Thoracic aorta (tissue), 2 donors: Measurements from ENCODE around the gene DNM3. TPM values are rescaled to one million over a fixed set of nuclear protein-coding genes. Genes with fewer than 3 reads are reported as not detected.
"Not testable (repeated sequence)": the region's sequence is repeated elsewhere in the genome, so short reads cannot be mapped to it uniquely, and the experiment has no call there.

ENCODE experiments used
- ATAC-seq: fragments of 150-250 bp; one replicate; pipeline ENCODE4 v1.8.0; 2017; ENCODE audit warnings: low read depth; ENCODE audit not compliant: insufficient number of reproducible peaks, low FRiP score
- DNase-seq: peaks from one replicate; pipeline ENCODE4 v3.0.0-alpha.2; 2020; ENCODE audit warnings: low spot score
- H3K27ac ChIP-seq, 2 donors: fragments of 200-600 bp; sonication (generic); 1 replicate in 1 of 2; 2 replicates in 1 of 2; pipeline ENCODE4 v1.5.1; 2016; ENCODE audit warnings: mild to moderate bottlenecking in 2 of 2, moderate library complexity in 2 of 2
- H3K27me3 ChIP-seq: fragments of 200-600 bp; sonication (generic); replicated peaks from 2 replicates; pipeline ENCODE4 v1.6.0; 2016; ENCODE audit warnings: mild to moderate bottlenecking; ENCODE audit not compliant: insufficient read depth
- H3K36me3 ChIP-seq: fragments of 200-600 bp; sonication (generic); one replicate; pipeline ENCODE4 v1.5.1; 2016
- H3K4me1 ChIP-seq, 2 donors: fragments of 200-600 bp; sonication (generic); 1 replicate in 1 of 2; 2 replicates in 1 of 2; pipeline versions ENCODE4 v1.5.1 to v1.6.0; 2016; ENCODE audit warnings: low read depth in 2 of 2, mild to moderate bottlenecking in 1 of 2; ENCODE audit not compliant: control insufficient read depth in 1 of 2
- H3K4me3 ChIP-seq: fragments of 200-600 bp; sonication (generic); 2 replicates; pipeline ENCODE4 v1.5.1; 2016; ENCODE audit warnings: mild to moderate bottlenecking
- H3K9me3 ChIP-seq: fragments of 200-600 bp; sonication (generic); 2 replicates; pipeline ENCODE4 v1.5.1; 2016
- CTCF ChIP-seq: fragments of 200-600 bp; sonication (generic); IDR thresholded peaks from one replicate; pipeline ENCODE4 v1.5.1; 2019; ENCODE audit warnings: antibody characterized with exemption
- total RNA-seq, 2 donors: library from RNA; depleted of rRNA; stranded (reverse); fragments of >200 nt; gene quantifications; one replicate each; pipeline versions ENCODE4 v1.1.0 to v1.2.3, GENCODE V29; 2016

DNM3 gene
- total RNA-seq, 2 donors from 2014 or later, result 5.8 to 7.5 TPM

DNA sequence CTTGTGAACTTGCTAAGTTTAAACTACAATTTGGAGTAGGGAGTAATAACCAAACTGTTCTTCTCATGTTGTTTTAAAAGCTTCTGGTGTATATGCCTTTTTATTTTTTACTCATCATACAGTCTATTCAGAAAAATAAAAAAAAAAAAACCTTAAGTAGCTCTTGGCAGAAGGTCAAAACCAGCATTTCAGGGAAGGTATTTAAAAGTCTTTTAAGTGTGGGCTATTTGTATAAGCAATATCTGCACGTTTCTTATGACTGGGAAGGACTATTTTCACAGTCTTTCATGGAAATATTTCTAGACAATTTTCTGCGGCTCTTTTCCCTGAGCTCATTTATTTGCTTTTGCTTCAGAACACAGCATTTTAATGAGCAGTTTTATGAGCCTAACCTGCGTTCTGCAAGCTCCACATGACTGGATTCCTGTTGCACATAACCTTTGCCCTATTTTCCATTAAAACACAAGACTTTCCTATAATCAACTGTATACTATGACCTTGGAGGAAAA, 518.2 kb downstream of the DNM3 start:
- no peak for TF ChIP-seq CTCF
- H3K4me3 ChIP-seq, result peak overlapping the region; percentile 56
- ATAC-seq, result peak; percentile 35

GRCh38 chr1:172360511-172360910, 519.2 kb downstream of the DNM3 start:
- Histone ChIP-seq H3K4me3 (no peak overlapping the region), H3K27ac (peak overlapping the region; percentile 74 to 88), H3K9me3 (no peaks in the 10 kb centered on the region), H3K36me3 (no peaks in the 10 kb centered on the region), H3K27me3 (no peaks in the 10 kb centered on the region), H3K4me1 (peaks cover 17 to 38% of the 10 kb centered on the region in 2 donors)
- ATAC-seq (no peak), DNase-seq (no peak)
- no peak for TF ChIP-seq CTCF

More for the DNA sequence above, 518.2 kb downstream of the DNM3 start:
- Histone ChIP-seq H3K27ac (peak overlapping the region; percentile 74 to 88), H3K27me3 (no peaks in the 10 kb centered on the region), H3K36me3 (no peaks in the 10 kb centered on the region), H3K4me1 (peaks cover 17 to 38% of the 10 kb centered on the region in 2 donors), H3K9me3 (no peaks in the 10 kb centered on the region)
- DNase-seq, result no peak

DNA sequence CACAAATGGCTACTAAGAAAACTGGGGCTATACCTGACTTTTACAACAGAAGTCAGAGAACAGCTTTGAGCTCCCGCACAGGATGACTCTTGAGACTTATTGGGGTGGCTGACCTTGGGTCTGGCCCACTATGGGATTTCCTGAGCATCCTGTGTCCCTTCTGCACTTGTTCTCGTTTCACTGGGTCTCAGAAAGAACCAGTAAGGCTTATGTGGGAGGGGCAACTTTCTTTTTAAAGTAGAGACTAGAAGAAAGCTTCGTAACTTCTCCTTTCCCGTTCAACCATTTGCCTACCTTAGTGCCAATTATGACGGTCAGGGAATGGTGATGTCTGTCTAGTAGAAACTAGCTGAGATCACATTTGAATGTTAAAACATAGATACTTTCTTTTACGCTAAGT, 519.7 kb downstream of the DNM3 start:
- no peaks in the 10 kb centered on the region for H3K9me3 ChIP-seq
- DNase-seq, result no peak
- TF ChIP-seq CTCF, result no peak
- no peaks in the 10 kb centered on the region for H3K27me3 ChIP-seq
- no peak for ATAC-seq
- no peak overlapping the region for H3K4me3 ChIP-seq
- H3K27ac ChIP-seq, result peak overlapping the region; percentile 74 to 88
- no peaks in the 10 kb centered on the region for H3K36me3 ChIP-seq
- peaks cover 17 to 38% of the 10 kb centered on the region in 2 donors for H3K4me1 ChIP-seq

DNA sequence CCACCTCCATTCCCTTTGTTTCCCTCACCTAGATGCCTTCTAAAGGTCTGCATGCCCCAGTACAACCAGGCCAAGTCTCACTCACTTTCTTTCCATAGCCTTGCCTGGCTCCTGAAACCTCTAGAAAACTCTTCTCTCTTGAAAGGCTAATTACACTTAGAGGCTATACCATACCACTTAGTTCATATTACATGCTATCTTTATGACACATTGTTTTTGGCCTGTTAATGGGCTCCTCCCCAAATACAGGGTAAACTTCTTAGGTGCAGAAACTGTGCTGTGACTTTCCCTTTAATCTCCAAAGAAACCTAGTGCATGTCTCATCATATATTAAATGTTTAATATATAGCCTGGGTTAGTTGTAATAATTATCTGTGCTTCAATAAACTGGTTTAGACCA, 522.6 kb downstream of the DNM3 start:
- no peak for TF ChIP-seq CTCF
- Histone ChIP-seq H3K4me1 (peaks cover 8 to 26% of the 10 kb centered on the region in 2 donors), H3K4me3 (no peak overlapping the region), H3K36me3 (no peaks in the 10 kb centered on the region), H3K27ac (no peak overlapping the region), H3K9me3 (peaks cover 3% of the 10 kb centered on the region), H3K27me3 (no peaks in the 10 kb centered on the region)
- ATAC-seq (no peak), DNase-seq (no peak)

DNA sequence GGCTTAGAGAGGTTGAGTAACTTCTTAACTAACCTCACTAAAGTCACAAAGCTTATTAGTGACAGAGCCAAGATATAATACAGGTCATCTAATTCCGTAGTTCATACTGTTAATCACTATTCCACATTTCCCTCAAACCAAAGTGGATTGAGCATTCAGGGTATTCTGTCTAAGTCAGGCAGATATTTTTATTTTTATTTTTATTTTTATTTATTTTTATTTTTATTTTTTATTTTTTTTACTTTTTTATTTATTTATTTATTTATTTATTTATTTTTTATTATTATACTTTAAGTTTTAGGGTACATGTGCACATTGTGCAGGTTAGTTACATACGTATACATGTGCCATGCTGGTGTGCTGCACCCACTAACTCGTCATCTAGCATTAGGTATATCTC, 530.3 kb downstream of the DNM3 start:
- H3K9me3 ChIP-seq, H3K4me1 ChIP-seq, H3K27me3 ChIP-seq, H3K36me3 ChIP-seq, H3K4me3 ChIP-seq, DNase-seq, H3K27ac ChIP-seq, ATAC-seq: not testable (repeated sequence)

DNA sequence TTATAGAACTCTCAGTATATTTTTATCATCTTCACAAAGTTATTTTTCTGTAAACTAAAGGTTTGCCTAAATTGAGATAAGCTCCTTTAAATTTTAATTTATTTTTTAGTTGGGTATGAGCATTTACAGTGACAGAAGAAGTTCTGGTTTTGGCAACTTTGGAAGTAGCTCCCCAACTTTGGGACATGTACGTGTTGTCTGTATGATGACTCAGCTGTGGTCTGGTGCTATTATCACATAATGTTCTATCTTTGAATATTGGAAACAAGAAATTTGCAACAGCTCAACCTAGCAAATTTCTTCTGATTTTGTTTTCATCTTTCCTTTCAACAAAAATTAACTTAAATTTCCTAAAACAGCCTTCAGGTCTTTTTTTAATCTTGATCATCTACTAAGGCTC, 532.6 kb downstream of the DNM3 start:
- Histone ChIP-seq H3K9me3 (no peaks in the 10 kb centered on the region), H3K27me3 (no peaks in the 10 kb centered on the region), H3K4me3 (no peak overlapping the region), H3K36me3 (no peaks in the 10 kb centered on the region), H3K4me1 (no peaks in the 10 kb centered on the region), H3K27ac (no peak overlapping the region)
- ATAC-seq, result no peak
- DNase-seq, result no peak
- TF ChIP-seq CTCF, result no peak
